ENCODE results near the gene GRIK4.

DNA sequence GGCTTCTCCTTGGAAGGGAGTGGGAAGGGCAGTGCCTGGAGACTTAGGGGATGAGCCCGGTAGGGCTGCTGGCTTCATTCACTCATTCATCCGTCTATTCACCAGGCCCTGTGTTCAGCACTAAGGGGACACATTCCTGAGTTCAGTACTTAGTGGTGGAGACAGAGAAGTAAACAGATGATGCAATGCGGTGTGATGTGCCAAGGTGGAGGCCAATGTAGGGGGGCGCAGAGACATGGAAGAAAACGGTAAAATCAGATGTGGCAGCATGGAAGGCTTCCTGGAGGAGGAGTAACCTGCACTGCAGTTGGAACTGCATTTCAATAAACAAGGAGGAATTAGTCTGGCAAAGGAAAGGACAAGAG, 21.3 kb downstream of the GRIK4 start:
- TF ChIP-seq, protein P1, sequence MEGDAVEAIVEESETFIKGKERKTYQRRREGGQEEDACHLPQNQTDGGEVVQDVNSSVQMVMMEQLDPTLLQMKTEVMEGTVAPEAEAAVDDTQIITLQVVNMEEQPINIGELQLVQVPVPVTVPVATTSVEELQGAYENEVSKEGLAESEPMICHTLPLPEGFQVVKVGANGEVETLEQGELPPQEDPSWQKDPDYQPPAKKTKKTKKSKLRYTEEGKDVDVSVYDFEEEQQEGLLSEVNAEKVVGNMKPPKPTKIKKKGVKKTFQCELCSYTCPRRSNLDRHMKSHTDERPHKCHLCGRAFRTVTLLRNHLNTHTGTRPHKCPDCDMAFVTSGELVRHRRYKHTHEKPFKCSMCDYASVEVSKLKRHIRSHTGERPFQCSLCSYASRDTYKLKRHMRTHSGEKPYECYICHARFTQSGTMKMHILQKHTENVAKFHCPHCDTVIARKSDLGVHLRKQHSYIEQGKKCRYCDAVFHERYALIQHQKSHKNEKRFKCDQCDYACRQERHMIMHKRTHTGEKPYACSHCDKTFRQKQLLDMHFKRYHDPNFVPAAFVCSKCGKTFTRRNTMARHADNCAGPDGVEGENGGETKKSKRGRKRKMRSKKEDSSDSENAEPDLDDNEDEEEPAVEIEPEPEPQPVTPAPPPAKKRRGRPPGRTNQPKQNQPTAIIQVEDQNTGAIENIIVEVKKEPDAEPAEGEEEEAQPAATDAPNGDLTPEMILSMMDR (IDR thresholded peaks at IDR 0.05), result no peak
- TF ChIP-seq EZH2 (IDR thresholded peaks at IDR 0.05), result no peak
- TF ChIP-seq EZH2phosphoT487 (IDR thresholded peaks at IDR 0.05), result no peak
